ENCODE data around the gene ROBO2. TPM values are rescaled to one million over a fixed set of nuclear protein-coding genes. Genes with fewer than 3 reads are reported as not detected.

The ROBO2 gene
- polyA plus RNA-seq, 6 donors from 2014 or later, result not detected

- H3K9me3 Mint-ChIP-seq, result peaks cover 0 to 11% (median 1%) of the 10 kb centered on the region in 7 donors
- no peak for ATAC-seq (ENCODE audit: low read depth in 2 of 2)
- H3K4me3 Mint-ChIP-seq, result no peak overlapping the region
- no peak for DNase-seq
- no peak overlapping the region for H3K27ac Mint-ChIP-seq
- no peaks in the 10 kb centered on the region for H3K36me3 Mint-ChIP-seq
- no peaks in the 10 kb centered on the region for H3K27me3 Mint-ChIP-seq
- H3K4me1 Mint-ChIP-seq, result no peaks in the 10 kb centered on the region
Measured at GRCh38 chr3:77526573-77527113, 486.7 kb downstream of the ROBO2 start.

GRCh38 chr3:77529522-77529921 lies 489.6 kb downstream of the ROBO2 start:
- ATAC-seq (ENCODE audit: low read depth in 2 of 2), result no peak
- Mint-ChIP-seq H3K27ac (no peak overlapping the region), H3K4me1 (no peaks in the 10 kb centered on the region), H3K27me3 (no peaks in the 10 kb centered on the region), H3K9me3 (peaks cover 0 to 11% (median 1%) of the 10 kb centered on the region in 7 donors), H3K36me3 (no peaks in the 10 kb centered on the region), H3K4me3 (no peak overlapping the region)
- no peak for DNase-seq

GRCh38 chr3:77530870-77531269 lies 491.0 kb downstream of the ROBO2 start:
- DNase-seq, result no peak
- no peak for ATAC-seq (ENCODE audit: low read depth in 2 of 2)
- Mint-ChIP-seq H3K27me3 (no peaks in the 10 kb centered on the region), H3K9me3 (peaks cover 0 to 10% (median 1%) of the 10 kb centered on the region in 7 donors), H3K27ac (no peak overlapping the region), H3K4me1 (no peaks in the 10 kb centered on the region), H3K4me3 (no peak overlapping the region), H3K36me3 (no peaks in the 10 kb centered on the region)

- Mint-ChIP-seq H3K4me1 (no peaks in the 10 kb centered on the region), H3K4me3 (no peak overlapping the region), H3K27me3 (no peaks in the 10 kb centered on the region), H3K27ac (no peak overlapping the region), H3K9me3 (peaks cover 0 to 8% (median 4%) of the 10 kb centered on the region in 7 donors), H3K36me3 (no peaks in the 10 kb centered on the region)
- no peak for ATAC-seq (ENCODE audit: low read depth in 2 of 2)
- DNase-seq, result no peak
Measured at GRCh38 chr3:77535116-77535515, 495.2 kb downstream of the ROBO2 start.

GRCh38 chr3:77536038-77536775 lies 496.3 kb downstream of the ROBO2 start:
- H3K9me3 Mint-ChIP-seq, result peaks cover 0 to 8% (median 3%) of the 10 kb centered on the region in 7 donors
- no peaks in the 10 kb centered on the region for H3K36me3 Mint-ChIP-seq

GRCh38 chr3:77539014-77539413 lies 499.1 kb downstream of the ROBO2 start:
- no peak for ATAC-seq (ENCODE audit: low read depth in 2 of 2)
- no peaks in the 10 kb centered on the region for H3K27me3 Mint-ChIP-seq
- H3K4me1 Mint-ChIP-seq, result no peaks in the 10 kb centered on the region

More at GRCh38 chr3:77536038-77536775, 496.3 kb downstream of the ROBO2 start:
- DNase-seq, result no peak
- ATAC-seq (ENCODE audit: low read depth in 2 of 2), result no peak
- no peaks in the 10 kb centered on the region for H3K27me3 Mint-ChIP-seq
- H3K4me1 Mint-ChIP-seq, result no peaks in the 10 kb centered on the region
- H3K27ac Mint-ChIP-seq, result no peak overlapping the region
- no peak overlapping the region for H3K4me3 Mint-ChIP-seq

GRCh38 chr3:77539677-77540076 lies 499.8 kb downstream of the ROBO2 start:
- ATAC-seq (ENCODE audit: low read depth in 2 of 2) (no peak), DNase-seq (no peak)
- Mint-ChIP-seq H3K36me3 (no peaks in the 10 kb centered on the region), H3K4me3 (no peak overlapping the region), H3K27ac (no peak overlapping the region), H3K4me1 (no peaks in the 10 kb centered on the region), H3K27me3 (no peaks in the 10 kb centered on the region), H3K9me3 (peaks cover 0 to 8% (median 1%) of the 10 kb centered on the region in 7 donors)

More at GRCh38 chr3:77539014-77539413, 499.1 kb downstream of the ROBO2 start:
- no peak for DNase-seq
- Mint-ChIP-seq H3K36me3 (no peaks in the 10 kb centered on the region), H3K27ac (no peak overlapping the region), H3K4me3 (no peak overlapping the region), H3K9me3 (peaks cover 0 to 8% (median 1%) of the 10 kb centered on the region in 7 donors)

- H3K9me3 Mint-ChIP-seq, result peaks cover 0 to 9% (median under 1%) of the 10 kb centered on the region in 7 donors
Measured at GRCh38 chr3:77541203-77541922, 501.5 kb downstream of the ROBO2 start.

GRCh38 chr3:77546246-77546645 lies 506.3 kb downstream of the ROBO2 start:
- H3K36me3 Mint-ChIP-seq, result no peaks in the 10 kb centered on the region
- no peak overlapping the region for H3K27ac Mint-ChIP-seq
- ATAC-seq (ENCODE audit: low read depth in 2 of 2), result no peak
- DNase-seq, result no peak
- no peaks in the 10 kb centered on the region for H3K4me1 Mint-ChIP-seq
- no peak overlapping the region for H3K4me3 Mint-ChIP-seq
- peaks cover 0 to 9% (median 4%) of the 10 kb centered on the region in 7 donors for H3K9me3 Mint-ChIP-seq
- no peaks in the 10 kb centered on the region for H3K27me3 Mint-ChIP-seq

More at GRCh38 chr3:77541203-77541922, 501.5 kb downstream of the ROBO2 start:
- Mint-ChIP-seq H3K27me3 (no peaks in the 10 kb centered on the region), H3K36me3 (no peaks in the 10 kb centered on the region), H3K4me1 (no peaks in the 10 kb centered on the region), H3K27ac (no peak overlapping the region), H3K4me3 (no peak overlapping the region)
- DNase-seq, result no peak
- no peak for ATAC-seq (ENCODE audit: low read depth in 2 of 2)

- H3K36me3 Mint-ChIP-seq, result no peaks in the 10 kb centered on the region
- H3K27ac Mint-ChIP-seq, result no peak overlapping the region
- DNase-seq (no peak), ATAC-seq (ENCODE audit: low read depth in 2 of 2) (no peak)
- no peaks in the 10 kb centered on the region for H3K4me1 Mint-ChIP-seq
- H3K27me3 Mint-ChIP-seq, result no peaks in the 10 kb centered on the region
- H3K4me3 Mint-ChIP-seq, result no peak overlapping the region
- peaks cover 0 to 8% (median 4%) of the 10 kb centered on the region in 7 donors for H3K9me3 Mint-ChIP-seq
Measured at GRCh38 chr3:77549034-77549433, 509.1 kb downstream of the ROBO2 start.

- H3K27ac Mint-ChIP-seq, result no peak overlapping the region
- H3K9me3 Mint-ChIP-seq, result peaks cover 0 to 6% (median 2%) of the 10 kb centered on the region in 7 donors
- no peak overlapping the region for H3K4me3 Mint-ChIP-seq
- H3K27me3 Mint-ChIP-seq, result no peaks in the 10 kb centered on the region
- H3K36me3 Mint-ChIP-seq, result no peaks in the 10 kb centered on the region
- H3K4me1 Mint-ChIP-seq, result no peaks in the 10 kb centered on the region
- no peak for ATAC-seq (ENCODE audit: low read depth in 2 of 2)
- no peak for DNase-seq
Measured at GRCh38 chr3:77553240-77553639, 513.3 kb downstream of the ROBO2 start.

- no peaks in the 10 kb centered on the region for H3K27me3 Mint-ChIP-seq
- H3K36me3 Mint-ChIP-seq, result no peaks in the 10 kb centered on the region
- no peak overlapping the region for H3K4me3 Mint-ChIP-seq
- no peak overlapping the region for H3K27ac Mint-ChIP-seq
- peaks cover 0 to 8% (median 0%) of the 10 kb centered on the region in 7 donors for H3K9me3 Mint-ChIP-seq
- ATAC-seq (ENCODE audit: low read depth in 2 of 2) (no peak), DNase-seq (no peak)
- no peaks in the 10 kb centered on the region for H3K4me1 Mint-ChIP-seq
Measured at GRCh38 chr3:77562089-77562488, 522.2 kb downstream of the ROBO2 start.

GRCh38 chr3:77563012-77563411 lies 523.1 kb downstream of the ROBO2 start:
- Mint-ChIP-seq H3K27me3 (no peaks in the 10 kb centered on the region), H3K36me3 (no peaks in the 10 kb centered on the region), H3K4me3 (no peak overlapping the region), H3K4me1 (no peaks in the 10 kb centered on the region), H3K9me3 (peaks cover 0 to 8% (median 0%) of the 10 kb centered on the region in 7 donors), H3K27ac (no peak overlapping the region)
- no peak for ATAC-seq (ENCODE audit: low read depth in 2 of 2)
- no peak for DNase-seq

- Mint-ChIP-seq H3K4me3 (no peak overlapping the region), H3K27me3 (no peaks in the 10 kb centered on the region), H3K4me1 (no peaks in the 10 kb centered on the region), H3K36me3 (no peaks in the 10 kb centered on the region), H3K9me3 (peaks cover 0 to 12% (median 4%) of the 10 kb centered on the region in 7 donors), H3K27ac (no peak overlapping the region)
- ATAC-seq (ENCODE audit: low read depth in 2 of 2) (no peak), DNase-seq (no peak)
Measured at GRCh38 chr3:77566055-77566454, 526.2 kb downstream of the ROBO2 start.
